ENCODE data around the gene TNN.

Gene TNN

GRCh38 chr1:175045097-175045496 is 22.5 kb upstream of the TNN start:
- TF ChIP-seq CTCF (IDR thresholded peaks at IDR 0.05; ENCODE audit: low read depth, low read length), result no peak
- DNase-seq (ENCODE audit: low read depth, low spot score), result no peak
- no peak overlapping the region for H3K4me3 ChIP-seq (ENCODE audit: low read depth, low read length)
- in situ Hi-C loops (cut with HindIII; ENCODE audit: low sequenced_read_pairs), result no loop called here

- H3K4me3 ChIP-seq (ENCODE audit: low read depth, low read length), result no peak overlapping the region
- in situ Hi-C loops (cut with HindIII; ENCODE audit: low sequenced_read_pairs), result no loop called here
- TF ChIP-seq CTCF (IDR thresholded peaks at IDR 0.05; ENCODE audit: low read depth, low read length), result no peak
- no peak for DNase-seq (ENCODE audit: low read depth, low spot score)
Measured at GRCh38 chr1:175045519-175045918, 22.1 kb upstream of the TNN start.

GRCh38 chr1:175050992-175051391 is 16.6 kb upstream of the TNN start:
- no peak for TF ChIP-seq CTCF (IDR thresholded peaks at IDR 0.05; ENCODE audit: low read depth, low read length)
- no peak overlapping the region for H3K4me3 ChIP-seq (ENCODE audit: low read depth, low read length)
- in situ Hi-C loops (cut with HindIII; ENCODE audit: low sequenced_read_pairs), result no loop called here
- no peak for DNase-seq (ENCODE audit: low read depth, low spot score)

GRCh38 chr1:175054736-175055135 is 12.9 kb upstream of the TNN start:
- no peak overlapping the region for H3K4me3 ChIP-seq (ENCODE audit: low read depth, low read length)
- DNase-seq (ENCODE audit: low read depth, low spot score), result no peak
- TF ChIP-seq CTCF (IDR thresholded peaks at IDR 0.05; ENCODE audit: low read depth, low read length), result no peak
- in situ Hi-C loops (cut with HindIII; ENCODE audit: low sequenced_read_pairs), result no loop called here

GRCh38 chr1:175062339-175062738 is 5.3 kb upstream of the TNN start:
- H3K4me3 ChIP-seq (ENCODE audit: low read depth, low read length), result no peak overlapping the region
- DNase-seq (ENCODE audit: low read depth, low spot score), result no peak
- TF ChIP-seq CTCF (IDR thresholded peaks at IDR 0.05; ENCODE audit: low read depth, low read length), result no peak
- in situ Hi-C loops (cut with HindIII; ENCODE audit: low sequenced_read_pairs), result no loop called here

GRCh38 chr1:175062858-175063257 is 4.8 kb upstream of the TNN start:
- in situ Hi-C loops (cut with HindIII; ENCODE audit: low sequenced_read_pairs), result no loop called here
- no peak for TF ChIP-seq CTCF (IDR thresholded peaks at IDR 0.05; ENCODE audit: low read depth, low read length)
- H3K4me3 ChIP-seq (ENCODE audit: low read depth, low read length), result no peak overlapping the region
- no peak for DNase-seq (ENCODE audit: low read depth, low spot score)

GRCh38 chr1:175070818-175071217 is 3.2 kb downstream of the TNN start:
- in situ Hi-C loops (cut with HindIII; ENCODE audit: low sequenced_read_pairs), result no loop called here
- DNase-seq (ENCODE audit: low read depth, low spot score), result no peak
- TF ChIP-seq CTCF (IDR thresholded peaks at IDR 0.05; ENCODE audit: low read depth, low read length), result no peak
- no peak overlapping the region for H3K4me3 ChIP-seq (ENCODE audit: low read depth, low read length)
